H1 (cell line): ENCODE measurements around the gene CSTF2T. TPM values are rescaled to one million over a fixed set of nuclear protein-coding genes. Genes with fewer than 3 reads are reported as not detected.

Experiments
- CTCF ChIA-PET: fragments of 300-600 bp; sonication (Branson Sonifier 250); formaldehyde crosslinking; loops from one replicate; lab custom pipeline; 2021; ENCODE audit not compliant: partially characterized antibody; lab: Charles Lee
- POLR2A ChIA-PET: fragments of 300-600 bp; sonication (Branson Sonifier 250); formaldehyde crosslinking; loops from one replicate; lab custom pipeline; 2021; ENCODE audit warnings: inconsistent platforms; ENCODE audit not compliant: partially characterized antibody; lab: Charles Lee
- DNase-seq, 2 experiments: peaks; one replicate each; pipeline versions ENCODE4 v3.0.0 to v3.0.0-alpha.2; 2010 to 2022; ENCODE audit warnings: low spot score in 2 of 2, low read depth in 1 of 2, mixed read lengths in 1 of 2
- FAIRE-seq: peaks from 2 replicates; lab custom pipeline; 2011; peaks lifted over from hg19 to GRCh38; lab: Jason Lieb, UNC
- H2AFZ ChIP-seq: 2 replicates; pipeline ENCODE4 v1.8.1; 2012; ENCODE audit warnings: low read length, inconsistent platforms
- H2AK5ac ChIP-seq: 2 replicates; pipeline ENCODE4 v1.6.1; 2013; ENCODE audit warnings: low read depth, low read length
- H2BK120ac ChIP-seq: replicated peaks from 2 replicates; pipeline ENCODE3; 2013; ENCODE audit warnings: low read depth, low read length, inconsistent platforms
- H2BK12ac ChIP-seq: 2 replicates; pipeline ENCODE4 v1.6.1; 2013; ENCODE audit warnings: low read depth, low read length
- H2BK15ac ChIP-seq: 2 replicates; pipeline ENCODE4 v1.6.1; 2013; ENCODE audit warnings: low read length
- H2BK20ac ChIP-seq: 2 replicates; pipeline ENCODE4 v1.6.1; 2013; ENCODE audit warnings: low read length
- H2BK5ac ChIP-seq: 2 replicates; pipeline ENCODE4 v1.6.1; 2013; ENCODE audit warnings: low read depth, low read length
- H3K14ac ChIP-seq: 2 replicates; pipeline ENCODE4 v1.6.1; 2013; ENCODE audit warnings: inconsistent platforms; ENCODE audit not compliant: insufficient read length
- H3K18ac ChIP-seq: 2 replicates; pipeline ENCODE4 v1.6.1; 2013; ENCODE audit warnings: low read length; ENCODE audit errors: extremely low read depth
- H3K23ac ChIP-seq: 2 replicates; pipeline ENCODE4 v1.6.1; 2013; ENCODE audit warnings: inconsistent platforms; ENCODE audit not compliant: insufficient read length
- H3K23me2 ChIP-seq: 2 replicates; pipeline ENCODE4 v1.6.1; 2013; ENCODE audit warnings: low read depth, low read length
- H3K27ac ChIP-seq: 2 replicates; pipeline ENCODE4 v1.6.1; 2011; ENCODE audit warnings: low read depth, low read length, inconsistent platforms
- H3K27me3 ChIP-seq, 4 experiments: replicated peaks in 1 of 4; 1 replicate in 1 of 4; 2 replicates in 3 of 4; pipeline versions ENCODE4 v1.6.1 to v1.8.1; 2011 to 2013; ENCODE audit warnings: low read length in 3 of 4, mild to moderate bottlenecking in 3 of 4, inconsistent platforms in 2 of 4, mixed read lengths in 2 of 4, moderate library complexity in 1 of 4; ENCODE audit not compliant: control insufficient read depth in 3 of 4, insufficient read depth in 3 of 4; ENCODE audit errors: extremely low read depth in 1 of 4
- H3K36me3 ChIP-seq, 4 experiments: 2 replicates each; pipeline versions ENCODE4 v1.6.1 to v1.8.1; 2011 to 2013; ENCODE audit warnings: mild to moderate bottlenecking in 4 of 4, low read length in 3 of 4, moderate library complexity in 2 of 4, control low read depth in 1 of 4, inconsistent platforms in 1 of 4; ENCODE audit not compliant: insufficient read depth in 4 of 4, control insufficient read depth in 2 of 4
- H3K4ac ChIP-seq: replicated peaks from 2 replicates; pipeline ENCODE3; 2013; ENCODE audit warnings: low read length, low read depth, mixed read lengths, inconsistent platforms; ENCODE audit not compliant: insufficient read length
- H3K4me1 ChIP-seq, 4 experiments: replicated peaks in 1 of 4; 1 replicate in 1 of 4; 2 replicates in 3 of 4; pipeline versions ENCODE4 v1.6.1 to v1.8.1; 2011 to 2013; ENCODE audit warnings: low read length in 3 of 4, inconsistent platforms in 2 of 4, mixed read lengths in 1 of 4; ENCODE audit not compliant: insufficient read depth in 4 of 4, control insufficient read depth in 3 of 4
- H3K4me2 ChIP-seq, 2 experiments: 2 replicates each; pipeline versions ENCODE4 v1.6.1 to v1.8.1; 2011 to 2013; ENCODE audit warnings: low read depth in 2 of 2, low read length in 2 of 2, control low read depth in 1 of 2, inconsistent platforms in 1 of 2, mild to moderate bottlenecking in 1 of 2; ENCODE audit not compliant: insufficient read depth in 1 of 2
- H3K4me3 ChIP-seq, 4 experiments: fragments of 200-600, 300-600 bp in 1 of 4; sonication (generic), shearing (Covaris generic), sonication (Bioruptor Twin) in 1 of 4; 2 replicates each; pipeline versions ENCODE4 v1.5.1 to v1.8.1; 2011 to 2016; ENCODE audit warnings: low read length in 4 of 4, low read depth in 3 of 4, control low read depth in 2 of 4, inconsistent platforms in 2 of 4, mild to moderate bottlenecking in 2 of 4, mixed read lengths in 1 of 4, moderate library complexity in 1 of 4; ENCODE audit not compliant: insufficient read depth in 2 of 4; ENCODE audit errors: extremely low read depth in 1 of 4
- H3K56ac ChIP-seq: replicated peaks from 2 replicates; pipeline ENCODE3; 2013; ENCODE audit warnings: low read depth, mild to moderate bottlenecking, mixed read lengths, low read length, inconsistent platforms; ENCODE audit not compliant: insufficient read length
- H3K79me1 ChIP-seq: 2 replicates; pipeline ENCODE4 v1.6.1; 2013; ENCODE audit warnings: low read depth, low read length, control low read depth
- H3K79me2 ChIP-seq, 2 experiments: 2 replicates each; pipeline versions ENCODE4 v1.6.1 to v1.8.1; 2012 to 2013; ENCODE audit warnings: low read length in 2 of 2, mild to moderate bottlenecking in 2 of 2, inconsistent platforms in 1 of 2; ENCODE audit not compliant: insufficient read depth in 2 of 2, control insufficient read depth in 1 of 2
- H3K9ac ChIP-seq, 4 experiments: replicated peaks in 1 of 4; 1 replicate in 1 of 4; 2 replicates in 3 of 4; pipeline versions ENCODE4 v1.6.1 to v1.8.1; 2011 to 2013; ENCODE audit warnings: low read depth in 3 of 4, low read length in 3 of 4, control low read depth in 2 of 4, mild to moderate bottlenecking in 2 of 4, moderate library complexity in 2 of 4, inconsistent platforms in 1 of 4; ENCODE audit errors: extremely low read depth in 1 of 4
- H3K9me3 ChIP-seq, 2 experiments: 2 replicates each; pipeline versions ENCODE4 v1.6.1 to v1.8.1; 2012 to 2013; ENCODE audit warnings: mild to moderate bottlenecking in 2 of 2, moderate library complexity in 2 of 2, control low read depth in 1 of 2, inconsistent platforms in 1 of 2, low read depth in 1 of 2, low read length in 1 of 2, mixed read lengths in 1 of 2; ENCODE audit not compliant: insufficient read depth in 2 of 2
- H4K20me1 ChIP-seq, 2 experiments: replicated peaks in 1 of 2; 2 replicates each; pipeline versions ENCODE3 to v1.8.1; 2011 to 2013; ENCODE audit warnings: inconsistent platforms in 2 of 2, low read length in 2 of 2, mild to moderate bottlenecking in 1 of 2; ENCODE audit not compliant: insufficient read depth in 2 of 2, control insufficient read depth in 1 of 2
- H4K5ac ChIP-seq: 2 replicates; pipeline ENCODE4 v1.6.1; 2013; ENCODE audit warnings: low read length, low read depth, mixed read lengths, inconsistent platforms; ENCODE audit not compliant: insufficient read length
- H4K8ac ChIP-seq: 2 replicates; pipeline ENCODE4 v1.8.0; 2013; ENCODE audit warnings: mild to moderate bottlenecking, moderate library complexity, low read length, inconsistent platforms; ENCODE audit not compliant: insufficient read depth; ENCODE audit errors: extremely low read depth
- H4K91ac ChIP-seq: replicated peaks from 2 replicates; pipeline ENCODE3; 2013; ENCODE audit warnings: low read length, mixed read lengths, inconsistent platforms; ENCODE audit not compliant: insufficient read length
- MAFK ChIP-seq: IDR thresholded peaks from 2 replicates; pipeline ENCODE4 v1.6.1; 2012; ENCODE audit warnings: low read depth, mild to moderate bottlenecking, improper control_type of control experiment, low read length
- RAD21 ChIP-seq, 2 experiments: IDR thresholded peaks in 1 of 2; conservative IDR thresholded peaks in 1 of 2; 2 replicates each; pipeline ENCODE4 v1.6.1; 2011; ENCODE audit warnings: low read depth in 2 of 2, low read length in 2 of 2, improper control_type of control experiment in 1 of 2, inconsistent platforms in 1 of 2, mild to moderate bottlenecking in 1 of 2, moderate library complexity in 1 of 2
- WGBS, 2 experiments: shearing (Covaris generic) in 1 of 2; methylation state at CpG; one replicate each; pipeline versions ENCODE4 v1.1.6 to v1.1.7; 2013 to 2015; ENCODE audit warnings: low lambda C conversion rate in 2 of 2, mixed read lengths in 2 of 2, inconsistent platforms in 1 of 2, low coverage in 1 of 2, missing lambda C conversion rate in 1 of 2; ENCODE audit not compliant: insufficient replicate concordance in 2 of 2, insufficient coverage in 1 of 2, insufficient read length in 1 of 2; ENCODE audit errors: extremely low coverage in 1 of 2, missing lambda C conversion rate in 1 of 2; 5-methylcytosine and 5-hydroxymethylcytosine counted together
- polyA plus RNA-seq, 7 experiments: library from polyadenylated mRNA; depleted of rRNA in 3 of 7; stranded (reverse) in 5 of 7; unstranded in 2 of 7; fragments of >200 nt in 5 of 7; fragments of 200-250 nt in 2 of 7; gene quantifications; 1 replicate in 5 of 7; 2 replicates in 1 of 7; 4 replicates in 1 of 7; pipeline versions ENCODE4 v1.2.1 to v1.2.3, GENCODE V29; 2011 to 2013; ENCODE audit warnings: missing spikeins in 2 of 7, mixed read lengths in 2 of 7
- total RNA-seq: library from RNA; stranded (reverse); fragmentation: NEBNext Ultra II Directional; extraction: Animal tissue kit (Norgen Biotek cat#: 25700); gene quantifications from 2 replicates; pipeline ENCODE4 v1.2.1, GENCODE V29; 2021

The CSTF2T gene
- total and polyA plus RNA-seq, 2 of the 8 experiments (the other 6 are each of a cell fraction or from before 2014, with no cell fraction given), result 9.4 to 32.4 TPM

DNA sequence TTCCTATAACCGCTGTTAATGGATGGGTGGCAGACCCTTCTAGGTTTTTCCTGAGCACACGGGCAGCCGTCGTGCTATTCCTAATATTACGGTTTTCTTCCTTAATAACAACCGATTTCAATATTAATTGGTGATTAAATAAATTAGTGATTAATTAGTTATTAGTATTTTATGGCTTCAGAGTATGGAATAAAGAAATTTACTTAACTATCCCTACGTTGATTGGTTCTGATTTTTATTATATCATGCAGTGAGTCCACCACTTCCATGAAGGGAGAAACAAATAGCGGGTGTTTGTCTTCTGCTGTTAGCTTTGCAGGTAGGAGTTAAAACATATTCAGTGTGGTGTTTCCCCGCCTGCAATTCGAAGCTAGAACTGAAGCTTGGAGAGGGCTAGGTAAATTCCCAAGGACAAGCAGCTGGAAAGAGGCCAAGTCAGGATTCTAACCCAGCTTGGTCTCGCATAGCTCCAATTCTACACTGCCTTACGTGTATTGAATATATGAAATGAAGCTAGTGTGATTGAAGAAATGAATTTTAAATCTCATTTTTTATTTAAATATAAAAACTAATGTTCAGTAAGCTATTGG lies 928 bp upstream of the CSTF2T start:
- Histone ChIP-seq H3K14ac (no peak overlapping the region), H2AFZ (peak overlapping the region; percentile 100; the same call in 1 of the 2 replicates), H3K4me3 (peak overlapping the region; percentile 83 to 97 (median 93)), H3K4me1 (peaks cover 2 to 13% (median 8%) of the 10 kb centered on the region in 4 experiments; a peak in 6 of 7 replicates), H3K79me1 (peaks cover 10% of the 10 kb centered on the region), H2BK15ac (no peak overlapping the region), H3K27ac (peak overlapping the region; percentile 100; the same call in 1 of the 2 replicates), H4K5ac (peak overlapping the region; percentile 91), H3K56ac (no peak overlapping the region), H2BK20ac (no peak overlapping the region), H2AK5ac (no peak overlapping the region), H3K4ac (no peak overlapping the region), H3K27me3 (no peaks in the 10 kb centered on the region), H3K23me2 (peaks cover 5% of the 10 kb centered on the region), H4K91ac (no peak overlapping the region), H2BK12ac (no peak overlapping the region; the same call in 1 of the 2 replicates), H2BK5ac (no peak overlapping the region; the same call in 1 of the 2 replicates), H4K8ac (no peak overlapping the region), H2BK120ac (no peak overlapping the region), H3K9ac (peak overlapping the region; percentile 78 to 99 (median 98)), H3K79me2 (peaks cover 15 to 38% of the 10 kb centered on the region in 2 experiments), H4K20me1 (peaks cover 2% of the 10 kb centered on the region in 2 experiments), H3K36me3 (peaks cover 0 to 13% (median 0%) of the 10 kb centered on the region in 4 experiments; a peak in 1 of 8 replicates), H3K4me2 (peak overlapping the region; percentile 86 to 93), H3K23ac (no peak overlapping the region), H3K9me3 (no peaks in the 10 kb centered on the region), H3K18ac (no peak overlapping the region; the same call in 1 of the 2 replicates)
- peak; percentile 74 for FAIRE-seq
- WGBS, 2 experiments, result 38% methylated on average over 12 of the region's 12 CpGs; no CpG with 5 or more reads in 1 of the 2 experiments
- DNase-seq, result no peak
- CTCF ChIA-PET, result interaction anchor here (1.0 to 1.3 kb wide), 2 partner anchors 14 to 304 kb away, joined by 3 to 4 read pairs; no protein-coding TSS in a partner anchor
- POLR2A ChIA-PET, result interaction anchor here (0.9 to 1.5 kb wide), 4 partner anchors 10 to 18 kb away, joined by 3 read pairs; no protein-coding TSS in a partner anchor
- TF ChIP-seq MAFK (no peak), RAD21 (IDR thresholded peaks at IDR 0.05 in 1 of 2, conservative IDR thresholded peaks at IDR 0.05 in 1 of 2; ENCODE audit: low read depth in 2 of 2, low read length in 2 of 2) (peak in 1 of 2 experiments; percentile 22; a peak in 1 of 4 replicates)
